SK-N-DZ (cell line): ENCODE measurements around the gene SLC28A1. TPM values are rescaled to one million over a fixed set of nuclear protein-coding genes. Genes with fewer than 3 reads are reported as not detected.

ENCODE experiments used
- DNase-seq: peaks from one replicate; pipeline ENCODE4 v3.0.0-alpha.2; 2015; ENCODE audit warnings: low spot score
- polyA plus RNA-seq, 2 experiments: library from polyadenylated mRNA; depleted of rRNA; stranded (reverse); fragments of >200 nt; gene quantifications; 2 replicates each; pipeline ENCODE4 v1.2.3, GENCODE V29; 2014

Gene SLC28A1
- not detected in 2 replicates for polyA plus RNA-seq (2014; cell fraction: cytosol; rRNA removed)
- polyA plus RNA-seq (2014; cell fraction: nucleus; rRNA removed), result 0.30 TPM in 1 of 2 replicates, not detected in the other

GRCh38 chr15:84883916-84884781 is at the start of gene SLC28A1:
Gene SLC28A1 (plus strand): TSS chr15:84884662. CDS start chr15:84887761, 3,099 bp downstream.
- DNase-seq, result no peak

- no peak for DNase-seq
Measured at GRCh38 chr15:84834969-84835368, 49.5 kb upstream of the SLC28A1 start.

- no peak for DNase-seq
Measured at GRCh38 chr15:84835661-84836337, 48.7 kb upstream of the SLC28A1 start.

GRCh38 chr15:84836844-84837243 is 47.6 kb upstream of the SLC28A1 start:
- DNase-seq, result no peak

- no peak for DNase-seq
Measured at GRCh38 chr15:84839714-84840113, 44.7 kb upstream of the SLC28A1 start.

- no peak for DNase-seq
Measured at GRCh38 chr15:84840255-84840654, 44.2 kb upstream of the SLC28A1 start.

GRCh38 chr15:84840741-84841429 is 43.6 kb upstream of the SLC28A1 start:
- no peak for DNase-seq

- no peak for DNase-seq
Measured at GRCh38 chr15:84842781-84843180, 41.7 kb upstream of the SLC28A1 start.

GRCh38 chr15:84844964-84845363 is 39.5 kb upstream of the SLC28A1 start:
- no peak for DNase-seq

- DNase-seq, result peak; percentile 51
Measured at GRCh38 chr15:84845631-84846030, 38.8 kb upstream of the SLC28A1 start.

- no peak for DNase-seq
Measured at GRCh38 chr15:84846269-84846668, 38.2 kb upstream of the SLC28A1 start.

GRCh38 chr15:84847382-84847781 is 37.1 kb upstream of the SLC28A1 start:
- no peak for DNase-seq

- DNase-seq, result no peak
Measured at GRCh38 chr15:84852212-84852611, 32.2 kb upstream of the SLC28A1 start.

GRCh38 chr15:84855136-84855535 is 29.3 kb upstream of the SLC28A1 start:
- DNase-seq, result no peak

GRCh38 chr15:84855765-84856164 is 28.7 kb upstream of the SLC28A1 start:
- DNase-seq, result no peak

- no peak for DNase-seq
Measured at GRCh38 chr15:84856731-84857417, 27.6 kb upstream of the SLC28A1 start.

GRCh38 chr15:84857418-84858004 is 27.0 kb upstream of the SLC28A1 start:
- no peak for DNase-seq

- DNase-seq, result no peak
Measured at GRCh38 chr15:84858231-84858630, 26.2 kb upstream of the SLC28A1 start.

GRCh38 chr15:84859144-84859543 is 25.3 kb upstream of the SLC28A1 start:
- DNase-seq, result no peak

GRCh38 chr15:84859651-84860050 is 24.8 kb upstream of the SLC28A1 start:
- no peak for DNase-seq

- no peak for DNase-seq
Measured at GRCh38 chr15:84861781-84862180, 22.7 kb upstream of the SLC28A1 start.
